ENCODE data around the gene SDK1.

Gene SDK1

GRCh38 chr7:3836855-3837254 lies 535.8 kb downstream of the SDK1 start:
- DNase-seq (ENCODE audit: low read depth): no peak
- H3K4me3 ChIP-seq (ENCODE audit: control insufficient read depth, low read depth, low read length): no peak overlapping the region
- TF ChIP-seq CTCF (conservative IDR thresholded peaks at IDR 0.05; ENCODE audit: control insufficient read depth, insufficient read depth, low read depth, low read length): no peak

GRCh38 chr7:3844540-3845151 lies 543.6 kb downstream of the SDK1 start:
- no peak for TF ChIP-seq CTCF (conservative IDR thresholded peaks at IDR 0.05; ENCODE audit: control insufficient read depth, insufficient read depth, low read depth, low read length)
- H3K4me3 ChIP-seq (ENCODE audit: control insufficient read depth, low read depth, low read length): no peak overlapping the region
- no peak for DNase-seq (ENCODE audit: low read depth)

GRCh38 chr7:3846738-3847137 lies 545.7 kb downstream of the SDK1 start:
- no peak for DNase-seq (ENCODE audit: low read depth)
- H3K4me3 ChIP-seq (ENCODE audit: control insufficient read depth, low read depth, low read length): no peak overlapping the region
- no peak for TF ChIP-seq CTCF (conservative IDR thresholded peaks at IDR 0.05; ENCODE audit: control insufficient read depth, insufficient read depth, low read depth, low read length)

GRCh38 chr7:3847336-3847735 lies 546.3 kb downstream of the SDK1 start:
- DNase-seq (ENCODE audit: low read depth): no peak
- H3K4me3 ChIP-seq (ENCODE audit: control insufficient read depth, low read depth, low read length): no peak overlapping the region

GRCh38 chr7:3859431-3859830 lies 558.4 kb downstream of the SDK1 start:
- DNase-seq (ENCODE audit: low read depth): no peak
- TF ChIP-seq CTCF (conservative IDR thresholded peaks at IDR 0.05; ENCODE audit: control insufficient read depth, insufficient read depth, low read depth, low read length): no peak
- no peak overlapping the region for H3K4me3 ChIP-seq (ENCODE audit: control insufficient read depth, low read depth, low read length)

More at GRCh38 chr7:3847336-3847735, 546.3 kb downstream of the SDK1 start:
- no peak for TF ChIP-seq CTCF (conservative IDR thresholded peaks at IDR 0.05; ENCODE audit: control insufficient read depth, insufficient read depth, low read depth, low read length)

GRCh38 chr7:3860932-3861331 lies 559.9 kb downstream of the SDK1 start:
- no peak for TF ChIP-seq CTCF (conservative IDR thresholded peaks at IDR 0.05; ENCODE audit: control insufficient read depth, insufficient read depth, low read depth, low read length)
- H3K4me3 ChIP-seq (ENCODE audit: control insufficient read depth, low read depth, low read length): no peak overlapping the region
- no peak for DNase-seq (ENCODE audit: low read depth)

- no peak overlapping the region for H3K4me3 ChIP-seq (ENCODE audit: control insufficient read depth, low read depth, low read length)
- TF ChIP-seq CTCF (conservative IDR thresholded peaks at IDR 0.05; ENCODE audit: control insufficient read depth, insufficient read depth, low read depth, low read length): no peak
- no peak for DNase-seq (ENCODE audit: low read depth)
Measured at GRCh38 chr7:3861386-3861785, 560.3 kb downstream of the SDK1 start.

Data from fibroblast of mammary gland (primary cell).